Loucy (cell line): ENCODE data around the gene NRP1.

Experiments used
- CTCF ChIP-seq: fragments of 200-600 bp; sonication (generic); conservative IDR thresholded peaks from 2 replicates; pipeline ENCODE4 v1.5.1; 2014; ENCODE audit warnings: mild to moderate bottlenecking, antibody characterized with exemption, low read length
- EZH2phosphoT487 ChIP-seq: fragments of 200-600 bp; IDR thresholded peaks from 2 replicates; pipeline ENCODE4 v1.6.1; 2018; ENCODE audit warnings: antibody characterized with exemption, mild to moderate bottlenecking, moderate library complexity, borderline replicate concordance

GRCh38 chr10:33233635-33234034, 100.8 kb downstream of the NRP1 start:
- TF ChIP-seq CTCF (no peak), EZH2phosphoT487 (no peak)
